ENCODE results near the gene BCORL1. TPM values are rescaled to one million over a fixed set of nuclear protein-coding genes. Genes with fewer than 3 reads are reported as not detected.

Gene BCORL1
- total and polyA plus RNA-seq, 2 of the 4 experiments (the other 2 are of a cell fraction): 0.54 to 1.6 TPM

- Histone ChIP-seq H2AK5ac (ENCODE audit: low read depth, low read length) (no peak overlapping the region), H3K4me3 (ENCODE audit: insufficient read depth, low read depth, low read length) (no peak overlapping the region), H2AK9ac (replicated peaks; ENCODE audit: low read depth, low read length, poor library complexity) (no peak overlapping the region), H3K14ac (replicated peaks; ENCODE audit: low read depth, low read length) (no peak overlapping the region), H3K9ac (ENCODE audit: low read depth, low read length) (no peak overlapping the region), H3K56ac (ENCODE audit: extremely low read depth, insufficient read depth, low read length) (no peak overlapping the region), H3K23ac (ENCODE audit: low read depth, low read length) (no peak overlapping the region), H3K18ac (ENCODE audit: low read depth, low read length) (no peak overlapping the region), H3K9me1 (ENCODE audit: insufficient read depth, low read length) (no peaks in the 10 kb centered on the region), H3K4ac (ENCODE audit: low read depth, low read length) (no peak overlapping the region), H2BK5ac (ENCODE audit: low read depth, low read length, poor library complexity, severe bottlenecking) (no peak overlapping the region), H3K9me3 (ENCODE audit: control insufficient read depth, insufficient read depth, low read length) (no peaks in the 10 kb centered on the region), H2BK20ac (ENCODE audit: low read depth, low read length) (no peak overlapping the region), H2AFZ (replicated peaks; ENCODE audit: low read length, poor library complexity) (no peak overlapping the region), H2BK120ac (ENCODE audit: low read depth, low read length) (no peak overlapping the region), H3K36me3 (ENCODE audit: control insufficient read depth, insufficient read depth, low read length) (peaks cover 29% of the 10 kb centered on the region), H4K8ac (ENCODE audit: low read depth in 2 of 2, low read length in 2 of 2) (no peak overlapping the region), H3K27ac (ENCODE audit: insufficient read depth, low read length) (no peak overlapping the region), H4K91ac (ENCODE audit: insufficient read depth, low read depth, low read length) (no peak overlapping the region), H4K20me1 (ENCODE audit: insufficient read depth, low read length) (peaks cover 3% of the 10 kb centered on the region; the same call in 1 of the 2 replicates), H3K79me1 (ENCODE audit: low read depth in 1 of 2, low read length in 2 of 2) (no peaks in the 10 kb centered on the region), H3K4me2 (ENCODE audit: low read depth, low read length) (no peak overlapping the region), H3K4me1 (ENCODE audit: control insufficient read depth, insufficient read depth, low read length) (no peaks in the 10 kb centered on the region), H2BK15ac (ENCODE audit: low read depth, low read length) (no peak overlapping the region), H4K5ac (ENCODE audit: low read depth, low read length) (no peak overlapping the region), H3K27me3 (ENCODE audit: control insufficient read depth, insufficient read depth, low read length) (no peaks in the 10 kb centered on the region)
- in situ Hi-C loops (cut with MboI; ENCODE audit: low sequenced_read_pairs): loop anchor here (10.0 kb wide), 2 partner anchors 142 to 462 kb away; no protein-coding TSS in a partner anchor
- CTCF ChIA-PET: interaction anchor here (0.7 kb wide), 1 partner anchor 13 kb away, joined by 3 read pairs; no protein-coding TSS in a partner anchor
- ATAC-seq (ENCODE audit: low read depth) (no peak), DNase-seq (no peak)
- BruUV-seq (replicated peaks): no TSS peak
- intact Hi-C loops (cut with micrococcal nuclease): no loop called here
- POLR2A ChIA-PET (ENCODE audit: unreplicated experiment): no interaction called here
- TF ChIP-seq CHD1 (IDR thresholded peaks at IDR 0.05; ENCODE audit: low read depth, low read length): no peak
- TF ChIP-seq USF2 (IDR thresholded peaks at IDR 0.05; ENCODE audit: low read depth, low read length): no peak
- TF ChIP-seq RCOR1 (IDR thresholded peaks at IDR 0.05; ENCODE audit: insufficient replicate concordance, low read length): no peak
- TF ChIP-seq NFE2L2 (IDR thresholded peaks at IDR 0.05; ENCODE audit: low read depth, low read length): no peak
- no peak for TF ChIP-seq SMC3 (IDR thresholded peaks at IDR 0.05; ENCODE audit: low read depth, low read length)
- TF ChIP-seq FOS (IDR thresholded peaks at IDR 0.05; ENCODE audit: low read depth, low read length): no peak
- no peak for TF ChIP-seq RAD21 (IDR thresholded peaks at IDR 0.05; ENCODE audit: low read length)
- no peak for TF ChIP-seq MAFK (IDR thresholded peaks at IDR 0.05; ENCODE audit: low read depth, low read length)
- TF ChIP-seq RFX5 (IDR thresholded peaks at IDR 0.05; ENCODE audit: low read depth, low read length): no peak
- TF ChIP-seq MAZ (IDR thresholded peaks at IDR 0.05; ENCODE audit: borderline replicate concordance, low read depth, low read length): no peak
- TF ChIP-seq CEBPB (IDR thresholded peaks at IDR 0.05; ENCODE audit: low read depth, low read length): no peak
- TF ChIP-seq POLR2A (IDR thresholded peaks at IDR 0.05; ENCODE audit: low read depth, low read length): no peak
- no peak for TF ChIP-seq ELK1 (IDR thresholded peaks at IDR 0.05; ENCODE audit: borderline replicate concordance, low read depth, low read length)
- no peak for TF ChIP-seq MXI1 (IDR thresholded peaks at IDR 0.05; ENCODE audit: borderline replicate concordance, low read depth, low read length)
- no peak for TF ChIP-seq BHLHE40 (IDR thresholded peaks at IDR 0.05; ENCODE audit: low read depth, low read length)
- TF ChIP-seq, protein P1, sequence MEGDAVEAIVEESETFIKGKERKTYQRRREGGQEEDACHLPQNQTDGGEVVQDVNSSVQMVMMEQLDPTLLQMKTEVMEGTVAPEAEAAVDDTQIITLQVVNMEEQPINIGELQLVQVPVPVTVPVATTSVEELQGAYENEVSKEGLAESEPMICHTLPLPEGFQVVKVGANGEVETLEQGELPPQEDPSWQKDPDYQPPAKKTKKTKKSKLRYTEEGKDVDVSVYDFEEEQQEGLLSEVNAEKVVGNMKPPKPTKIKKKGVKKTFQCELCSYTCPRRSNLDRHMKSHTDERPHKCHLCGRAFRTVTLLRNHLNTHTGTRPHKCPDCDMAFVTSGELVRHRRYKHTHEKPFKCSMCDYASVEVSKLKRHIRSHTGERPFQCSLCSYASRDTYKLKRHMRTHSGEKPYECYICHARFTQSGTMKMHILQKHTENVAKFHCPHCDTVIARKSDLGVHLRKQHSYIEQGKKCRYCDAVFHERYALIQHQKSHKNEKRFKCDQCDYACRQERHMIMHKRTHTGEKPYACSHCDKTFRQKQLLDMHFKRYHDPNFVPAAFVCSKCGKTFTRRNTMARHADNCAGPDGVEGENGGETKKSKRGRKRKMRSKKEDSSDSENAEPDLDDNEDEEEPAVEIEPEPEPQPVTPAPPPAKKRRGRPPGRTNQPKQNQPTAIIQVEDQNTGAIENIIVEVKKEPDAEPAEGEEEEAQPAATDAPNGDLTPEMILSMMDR (conservative IDR thresholded peaks at IDR 0.05; ENCODE audit: low read depth, low read length): no peak
- WGBS, 2 experiments (ENCODE audit: extremely low coverage in 2 of 2, insufficient read length in 1 of 2): 75% methylated on average over 11 of the region's 15 CpGs; no CpG with 5 or more reads in 1 of the 2 experiments
- dilution Hi-C loops (cut with HindIII; ENCODE audit: low sequenced_read_pairs, unreplicated experiment): no loop called here
These were observed 84.7 kb downstream of the BCORL1 start for GRCh38 chrX:130066975-130067615.

All from IMR-90 (cell line).